ENCODE measurements around the gene TPO. TPM values are rescaled to one million over a fixed set of nuclear protein-coding genes. Genes with fewer than 3 reads are reported as not detected.
A peak's percentile ranks its signal among the peaks of the same experiment; 100 is the strongest.
"Not testable (repeated sequence)": the region's sequence is repeated elsewhere in the genome, so short reads cannot be mapped to it uniquely, and the experiment has no call there.

The TPO gene
- polyA plus RNA-seq, 6 donors from 2014 or later, result not detected

- Mint-ChIP-seq H3K36me3 (no peaks in the 10 kb centered on the region), H3K9me3 (peaks cover 0 to 5% (median 0%) of the 10 kb centered on the region in 7 donors), H3K4me1 (no peaks in the 10 kb centered on the region), H3K4me3 (no peak overlapping the region), H3K27ac (no peak overlapping the region), H3K27me3 (peaks cover 6 to 41% (median 26%) of the 10 kb centered on the region in 3 donors)
- DNase-seq (no peak), ATAC-seq (ENCODE audit: low read depth in 2 of 2) (no peak)
Measured at GRCh38 chr2:1572638-1573037, 159.4 kb downstream of the TPO start.

GRCh38 chr2:1577846-1578245, 164.6 kb downstream of the TPO start:
- H3K27me3 Mint-ChIP-seq, result peaks cover 16 to 43% (median 32%) of the 10 kb centered on the region in 3 donors
- no peak for DNase-seq
- H3K4me3 Mint-ChIP-seq, result no peak overlapping the region
- no peaks in the 10 kb centered on the region for H3K9me3 Mint-ChIP-seq
- H3K27ac Mint-ChIP-seq, result no peak overlapping the region
- peaks cover 0 to 5% (median 0%) of the 10 kb centered on the region in 3 donors for H3K4me1 Mint-ChIP-seq
- peaks cover 0 to 6% of the 10 kb centered on the region in 2 donors for H3K36me3 Mint-ChIP-seq
- no peak for ATAC-seq (ENCODE audit: low read depth in 2 of 2)

DNA sequence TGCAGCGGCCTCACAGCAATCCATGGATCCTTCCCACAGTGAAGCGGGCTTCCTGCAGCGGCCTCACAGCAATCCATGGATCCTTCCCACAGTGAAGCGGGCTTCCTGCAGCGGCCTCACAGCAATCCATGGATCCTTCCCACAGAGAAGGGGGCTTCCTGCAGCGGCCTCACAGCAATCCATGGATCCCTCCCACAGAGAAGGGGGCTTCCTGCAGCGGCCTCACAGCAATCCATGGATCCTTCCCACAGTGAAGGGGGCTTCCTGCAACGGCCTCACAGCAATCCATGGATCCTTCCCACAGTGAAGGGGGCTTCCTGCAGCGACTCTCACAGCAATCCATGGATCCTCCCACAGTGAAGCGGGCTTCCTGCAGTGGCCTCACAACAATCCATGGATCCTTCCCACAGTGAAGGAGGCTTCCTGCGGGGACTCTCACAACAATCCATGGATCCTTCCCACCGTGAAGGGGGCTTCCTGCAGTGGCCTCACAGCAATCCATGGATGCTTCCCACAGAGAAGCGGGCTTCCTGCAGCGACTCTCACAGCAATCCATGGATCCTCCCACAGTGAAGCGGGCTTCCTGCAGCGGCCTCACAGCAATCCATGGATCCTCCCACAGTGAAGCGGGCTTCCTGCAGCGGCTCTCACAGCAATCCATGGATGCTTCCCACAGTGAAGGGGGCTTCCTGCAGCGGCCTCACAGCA, 168.1 kb downstream of the TPO start:
- H3K36me3 Mint-ChIP-seq; H3K27ac Mint-ChIP-seq; H3K9me3 Mint-ChIP-seq; ATAC-seq (ENCODE audit: low read depth in 2 of 2); DNase-seq; H3K4me3 Mint-ChIP-seq; H3K4me1 Mint-ChIP-seq: not testable (repeated sequence)
- H3K27me3 Mint-ChIP-seq, result peaks cover 27 to 36% (median 28%) of the 10 kb centered on the region in 3 donors

- peaks cover 0 to 6% of the 10 kb centered on the region in 2 donors for H3K36me3 Mint-ChIP-seq
- ATAC-seq (ENCODE audit: low read depth in 2 of 2), result no peak
- H3K27ac Mint-ChIP-seq, result peak overlapping the region in 2 of 6 donors; percentile 3 to 48
- H3K4me1 Mint-ChIP-seq, result peaks cover 0 to 5% (median 3%) of the 10 kb centered on the region in 3 donors
- no peaks in the 10 kb centered on the region for H3K9me3 Mint-ChIP-seq
- DNase-seq, result no peak
- H3K27me3 Mint-ChIP-seq, result peaks cover 28 to 37% (median 29%) of the 10 kb centered on the region in 3 donors
- H3K4me3 Mint-ChIP-seq, result no peak overlapping the region
Measured at GRCh38 chr2:1581965-1582625, 168.8 kb downstream of the TPO start.

DNA sequence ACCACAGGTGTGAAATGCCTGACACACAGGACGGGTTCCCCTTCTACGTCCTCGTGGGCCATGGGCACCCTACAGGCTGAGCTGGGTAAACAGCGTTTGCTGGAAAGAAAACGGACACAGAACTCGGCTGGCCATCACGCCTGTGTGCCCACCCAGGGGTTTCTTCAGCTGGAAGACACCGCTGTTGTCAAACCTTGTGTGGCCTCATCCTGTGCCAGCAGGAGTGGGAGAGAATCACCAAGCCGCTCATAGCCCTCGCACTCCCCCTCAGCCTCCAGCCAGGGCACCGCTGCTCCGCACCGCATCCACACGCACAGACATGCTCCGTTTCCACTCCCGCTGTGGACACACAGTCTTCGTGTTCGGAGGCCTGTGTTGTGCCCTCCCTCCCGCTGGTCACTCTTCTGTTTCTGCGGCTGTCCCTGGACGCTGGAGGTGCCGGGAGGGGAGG, 169.7 kb downstream of the TPO start:
- no peak for DNase-seq
- Mint-ChIP-seq H3K4me3 (no peak overlapping the region), H3K27ac (no peak overlapping the region), H3K4me1 (peaks cover 0 to 5% (median 3%) of the 10 kb centered on the region in 3 donors), H3K9me3 (no peaks in the 10 kb centered on the region), H3K27me3 (peaks cover 29 to 42% (median 33%) of the 10 kb centered on the region in 3 donors), H3K36me3 (peaks cover 0 to 6% of the 10 kb centered on the region in 2 donors)
- ATAC-seq (ENCODE audit: low read depth in 2 of 2), result no peak

DNA sequence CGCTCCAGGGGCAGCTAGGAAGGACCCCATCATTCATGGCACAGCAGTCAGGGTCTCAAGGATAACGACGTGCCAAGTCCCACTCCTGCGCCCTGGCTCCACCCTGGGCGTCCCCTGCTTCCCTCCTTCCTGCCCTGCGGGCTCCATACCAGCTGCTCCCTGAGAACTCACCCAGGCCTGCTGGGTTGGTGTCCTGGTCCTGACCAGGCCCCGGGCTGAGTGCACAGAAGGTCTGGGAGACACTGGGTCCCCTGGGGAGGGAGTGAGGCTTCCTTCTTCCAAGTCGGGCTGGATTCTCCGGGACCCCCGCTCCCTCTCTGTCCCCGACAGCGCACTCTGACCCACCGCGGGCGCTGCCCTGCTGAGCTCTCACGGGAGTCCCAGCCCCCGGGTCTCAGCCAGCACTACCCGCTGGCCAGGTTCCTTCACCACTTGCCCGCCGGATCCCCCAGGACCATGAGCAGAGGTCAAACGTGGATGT, 170.8 kb downstream of the TPO start:
- DNase-seq, result no peak
- peaks cover 0 to 6% of the 10 kb centered on the region in 2 donors for H3K36me3 Mint-ChIP-seq
- peaks cover 29 to 52% (median 38%) of the 10 kb centered on the region in 3 donors for H3K27me3 Mint-ChIP-seq
- H3K4me3 Mint-ChIP-seq, result no peak overlapping the region
- H3K4me1 Mint-ChIP-seq, result peaks cover 0 to 5% (median 3%) of the 10 kb centered on the region in 3 donors
- ATAC-seq (ENCODE audit: low read depth in 2 of 2), result no peak
- H3K27ac Mint-ChIP-seq, result no peak overlapping the region
- no peaks in the 10 kb centered on the region for H3K9me3 Mint-ChIP-seq

- ATAC-seq (ENCODE audit: low read depth in 2 of 2) (no peak), DNase-seq (no peak)
- H3K4me1 Mint-ChIP-seq, result peaks cover 0 to 5% (median 3%) of the 10 kb centered on the region in 3 donors
- no peaks in the 10 kb centered on the region for H3K9me3 Mint-ChIP-seq
- peaks cover 30 to 60% (median 40%) of the 10 kb centered on the region in 3 donors for H3K27me3 Mint-ChIP-seq
- no peak overlapping the region for H3K27ac Mint-ChIP-seq
- no peak overlapping the region for H3K4me3 Mint-ChIP-seq
- H3K36me3 Mint-ChIP-seq, result peaks cover 0 to 6% of the 10 kb centered on the region in 2 donors
Measured at GRCh38 chr2:1584691-1585485, 171.6 kb downstream of the TPO start.

- H3K27me3 Mint-ChIP-seq, result peaks cover 35 to 67% (median 47%) of the 10 kb centered on the region in 3 donors
- H3K4me1 Mint-ChIP-seq, result peaks cover 0 to 5% (median 3%) of the 10 kb centered on the region in 3 donors
- H3K27ac Mint-ChIP-seq, result no peak overlapping the region
- peaks cover 0 to 6% of the 10 kb centered on the region in 2 donors for H3K36me3 Mint-ChIP-seq
- DNase-seq (no peak), ATAC-seq (ENCODE audit: low read depth in 2 of 2) (no peak)
- no peak overlapping the region for H3K4me3 Mint-ChIP-seq
- no peaks in the 10 kb centered on the region for H3K9me3 Mint-ChIP-seq
Measured at GRCh38 chr2:1585635-1586034, 172.4 kb downstream of the TPO start.

DNA sequence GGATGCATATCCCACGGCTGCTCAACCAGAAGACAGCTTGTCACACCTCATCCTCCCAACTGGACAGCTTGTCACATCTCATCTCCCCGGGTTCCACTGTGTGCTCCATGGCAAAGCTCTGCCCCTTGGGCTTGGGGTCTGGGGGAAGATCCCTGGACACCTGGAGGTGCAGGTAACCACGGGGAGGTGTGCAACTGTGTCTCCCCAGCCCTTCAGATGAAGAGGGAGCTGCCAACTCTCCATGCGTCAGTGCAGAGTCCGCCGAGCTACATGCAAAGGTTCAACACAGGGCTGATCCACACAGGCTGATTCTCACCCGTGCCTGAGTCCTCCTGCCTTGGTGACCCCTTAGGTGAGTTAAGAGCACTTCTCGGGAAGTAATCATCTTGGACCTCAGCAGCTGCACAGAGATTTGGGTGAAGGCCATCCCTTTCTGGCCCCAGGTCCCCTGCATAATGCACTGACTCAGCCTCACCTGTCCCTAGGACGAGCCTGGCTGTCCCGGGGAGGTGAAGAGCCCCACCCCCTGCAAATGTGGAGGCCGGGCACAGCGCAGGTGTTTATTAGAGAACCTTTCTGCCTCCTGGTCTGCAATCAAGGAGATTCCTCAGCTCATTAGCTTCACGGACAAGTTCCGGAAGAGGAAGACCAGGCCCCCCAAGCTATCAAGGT, 173.1 kb downstream of the TPO start:
- H3K27ac Mint-ChIP-seq, result no peak overlapping the region
- no peak for ATAC-seq (ENCODE audit: low read depth in 2 of 2)
- peaks cover 0 to 6% of the 10 kb centered on the region in 2 donors for H3K36me3 Mint-ChIP-seq
- no peak overlapping the region for H3K4me3 Mint-ChIP-seq
- peaks cover 42 to 75% (median 55%) of the 10 kb centered on the region in 3 donors for H3K27me3 Mint-ChIP-seq
- peaks cover 4 to 11% (median 7%) of the 10 kb centered on the region in 3 donors for H3K4me1 Mint-ChIP-seq
- H3K9me3 Mint-ChIP-seq, result no peaks in the 10 kb centered on the region
- no peak for DNase-seq

- H3K27me3 Mint-ChIP-seq, result peaks cover 39 to 71% (median 50%) of the 10 kb centered on the region in 3 donors
- ATAC-seq (ENCODE audit: low read depth in 2 of 2) (no peak), DNase-seq (no peak)
- no peaks in the 10 kb centered on the region for H3K9me3 Mint-ChIP-seq
- H3K36me3 Mint-ChIP-seq, result peaks cover 0 to 2% of the 10 kb centered on the region in 2 donors
- peak overlapping the region in 1 of 6 donors; percentile 76 for H3K27ac Mint-ChIP-seq
- no peak overlapping the region for H3K4me3 Mint-ChIP-seq
- peaks cover 5 to 9% (median 7%) of the 10 kb centered on the region in 3 donors for H3K4me1 Mint-ChIP-seq
Measured at GRCh38 chr2:1586923-1587840, 173.9 kb downstream of the TPO start.

- Mint-ChIP-seq H3K4me3 (no peak overlapping the region), H3K4me1 (peaks cover 4 to 8% (median 5%) of the 10 kb centered on the region in 3 donors), H3K27me3 (peaks cover 28 to 65% (median 39%) of the 10 kb centered on the region in 3 donors), H3K27ac (peak overlapping the region in 2 of 6 donors; percentile 72 to 76), H3K9me3 (no peaks in the 10 kb centered on the region), H3K36me3 (no peaks in the 10 kb centered on the region)
- ATAC-seq (ENCODE audit: low read depth in 2 of 2) (no peak), DNase-seq (no peak)
Measured at GRCh38 chr2:1588051-1588977, 175.1 kb downstream of the TPO start.

All from naive B cell (primary cell).